HG02943 (cell line): Measurements from ENCODE around the gene STX8.
"Not testable (repeated sequence)": the region's sequence is repeated elsewhere in the genome, so short reads cannot be mapped to it uniquely, and the experiment has no call there.

ENCODE experiments used
- ATAC-seq: cut with Tn5 transposase; IDR thresholded peaks from one replicate; pipeline ENCODE4 v1.9.1; 2021; ENCODE audit warnings: mild to moderate bottlenecking, low read depth, moderate library complexity; ENCODE audit not compliant: unreplicated experiment

Gene STX8

DNA sequence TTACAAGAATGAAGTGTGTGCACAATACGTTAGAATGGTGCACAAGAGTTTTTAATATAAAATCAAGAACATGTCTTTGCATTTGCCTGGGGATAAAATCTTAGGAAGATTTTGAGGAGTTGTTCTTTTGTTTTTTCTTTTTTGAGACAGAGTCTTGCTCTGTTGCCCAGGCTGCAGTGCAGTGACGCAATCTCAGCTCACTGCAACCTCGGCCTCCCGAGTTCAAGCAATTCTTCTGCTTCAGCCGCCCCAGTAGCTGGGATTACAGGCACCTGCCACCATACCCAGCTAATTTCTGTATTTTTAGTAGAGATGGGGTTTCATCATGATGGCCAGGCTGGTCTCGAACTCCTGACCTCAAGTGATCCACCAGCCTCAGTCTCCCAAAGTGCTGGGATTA lies 128.3 kb downstream of the STX8 start:
- ATAC-seq, result not testable (repeated sequence)

GRCh38 chr17:9446528-9446927 lies 129.1 kb downstream of the STX8 start:
- no peak for ATAC-seq

- no peak for ATAC-seq
These were observed 130.2 kb downstream of the STX8 start for GRCh38 chr17:9445424-9445823.

DNA sequence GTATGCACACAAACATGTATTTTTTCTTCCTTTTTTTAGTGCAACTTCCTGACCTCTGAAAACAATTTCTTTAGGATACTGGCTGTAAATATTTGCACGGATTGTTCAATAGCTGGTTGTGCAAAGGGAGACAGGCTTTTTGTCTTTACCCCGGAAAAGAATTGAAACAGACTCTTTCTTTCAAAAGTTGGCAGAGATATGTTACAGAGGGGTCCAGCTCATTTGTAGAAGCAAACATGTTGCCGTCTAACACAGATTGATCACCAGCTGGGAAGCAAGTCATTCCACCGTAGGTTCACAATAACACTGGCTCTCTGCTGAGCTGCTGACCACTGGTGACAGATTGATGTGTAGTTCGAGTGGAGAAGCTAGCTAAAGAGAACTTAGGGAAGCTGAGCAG lies 130.9 kb downstream of the STX8 start:
- ATAC-seq, result no peak

- no peak for ATAC-seq
These were observed 131.8 kb downstream of the STX8 start for GRCh38 chr17:9443811-9444210.

DNA sequence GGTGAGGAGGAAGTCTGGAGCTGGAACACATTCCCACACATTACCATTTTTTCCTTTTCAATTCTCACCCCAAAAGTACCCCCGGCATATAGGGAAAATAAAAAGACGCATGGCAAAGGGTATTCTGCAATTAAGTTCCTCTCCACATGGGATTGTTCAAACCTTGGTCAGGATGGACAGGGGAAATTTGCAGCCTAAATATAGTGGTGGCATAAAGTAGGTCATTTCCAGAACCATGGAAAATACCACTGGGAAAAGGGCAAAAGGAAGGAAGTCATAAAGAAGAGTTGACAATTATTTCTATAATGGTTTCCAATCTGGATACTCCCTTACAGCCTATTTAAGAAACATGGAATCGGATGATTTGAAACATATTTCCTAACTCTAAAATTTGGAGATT lies 135.8 kb downstream of the STX8 start:
- ATAC-seq, result no peak

DNA sequence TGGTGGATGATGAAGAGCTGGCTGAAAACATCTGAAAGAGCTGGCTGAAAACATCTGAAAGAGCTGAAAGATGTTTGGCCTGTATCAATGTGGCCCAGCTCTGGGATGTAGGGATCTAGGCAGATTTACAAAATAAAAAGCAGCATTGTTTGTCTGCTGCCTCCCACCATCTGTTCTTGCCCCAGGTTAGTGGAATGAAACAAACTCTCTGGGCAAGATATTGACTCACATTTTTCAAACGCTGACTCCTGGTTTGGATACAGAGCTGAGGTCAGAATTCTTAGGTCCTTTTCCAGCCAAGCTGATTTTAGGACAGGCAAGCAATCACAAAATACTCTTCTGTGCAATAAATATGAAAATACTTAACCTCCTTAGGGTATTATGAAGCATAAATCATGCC lies 139.0 kb downstream of the STX8 start:
- ATAC-seq, result no peak

DNA sequence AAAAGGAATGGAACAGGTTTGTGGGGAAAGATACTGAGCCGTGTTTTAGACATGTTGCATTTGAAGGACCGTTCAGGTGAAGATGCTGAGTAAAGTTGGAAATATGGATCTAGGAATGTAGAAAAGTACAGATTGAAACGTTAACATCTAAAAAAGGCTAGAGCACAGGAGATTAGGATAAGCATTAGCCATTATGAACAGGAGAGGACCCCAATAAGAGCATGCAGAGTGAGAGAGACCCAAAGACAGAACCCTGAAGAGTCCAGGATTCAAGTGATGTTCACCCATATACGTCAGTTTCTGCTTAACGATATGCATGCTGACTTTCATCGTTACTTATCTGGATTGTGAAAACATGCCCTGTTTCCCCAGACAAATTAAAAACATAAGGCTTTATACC lies 140.5 kb downstream of the STX8 start:
- ATAC-seq, result no peak

DNA sequence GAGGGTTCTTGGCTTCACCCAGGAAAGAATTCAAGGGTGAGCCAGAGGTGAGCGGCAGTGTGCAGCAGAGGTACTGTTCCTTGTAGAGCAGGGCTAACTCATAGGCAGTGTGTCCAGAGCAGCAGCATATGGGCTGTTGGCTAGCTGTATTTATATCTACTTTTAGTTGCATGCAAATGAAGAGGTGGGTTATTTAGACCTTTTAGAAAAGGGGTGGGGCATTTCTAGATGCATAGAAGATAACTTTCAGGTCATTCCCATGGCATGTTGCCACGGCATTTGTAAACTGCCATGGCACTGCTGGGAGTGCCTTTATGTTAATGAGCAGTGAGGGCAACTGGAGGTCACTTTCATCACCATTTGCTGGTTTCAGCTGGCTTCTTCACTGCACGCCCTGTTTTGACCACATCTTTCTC lies 141.0 kb downstream of the STX8 start:
- ATAC-seq, result no peak

DNA sequence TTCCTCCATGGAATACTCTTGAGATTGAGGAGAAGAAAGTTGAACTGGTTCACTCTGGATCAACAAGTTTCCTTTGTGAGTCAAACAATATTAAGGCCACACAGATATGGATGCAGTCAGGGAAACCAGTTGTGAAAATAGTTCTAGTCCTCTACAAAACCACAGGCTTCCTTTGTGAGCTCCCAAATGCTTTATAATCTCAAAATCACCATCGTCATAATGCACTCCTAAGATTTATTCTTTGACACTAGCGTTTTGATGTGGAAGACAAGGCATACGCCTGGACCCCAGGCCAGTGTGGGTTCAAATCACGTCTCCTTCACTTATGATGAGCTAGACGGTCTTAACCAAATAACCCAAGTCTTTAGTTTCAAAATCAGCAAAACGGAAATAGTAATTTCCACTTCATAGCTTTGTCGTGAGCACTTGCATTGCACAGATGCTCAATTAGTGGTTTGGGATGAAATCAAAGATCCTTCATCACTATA lies 142.6 kb downstream of the STX8 start:
- ATAC-seq, result no peak

DNA sequence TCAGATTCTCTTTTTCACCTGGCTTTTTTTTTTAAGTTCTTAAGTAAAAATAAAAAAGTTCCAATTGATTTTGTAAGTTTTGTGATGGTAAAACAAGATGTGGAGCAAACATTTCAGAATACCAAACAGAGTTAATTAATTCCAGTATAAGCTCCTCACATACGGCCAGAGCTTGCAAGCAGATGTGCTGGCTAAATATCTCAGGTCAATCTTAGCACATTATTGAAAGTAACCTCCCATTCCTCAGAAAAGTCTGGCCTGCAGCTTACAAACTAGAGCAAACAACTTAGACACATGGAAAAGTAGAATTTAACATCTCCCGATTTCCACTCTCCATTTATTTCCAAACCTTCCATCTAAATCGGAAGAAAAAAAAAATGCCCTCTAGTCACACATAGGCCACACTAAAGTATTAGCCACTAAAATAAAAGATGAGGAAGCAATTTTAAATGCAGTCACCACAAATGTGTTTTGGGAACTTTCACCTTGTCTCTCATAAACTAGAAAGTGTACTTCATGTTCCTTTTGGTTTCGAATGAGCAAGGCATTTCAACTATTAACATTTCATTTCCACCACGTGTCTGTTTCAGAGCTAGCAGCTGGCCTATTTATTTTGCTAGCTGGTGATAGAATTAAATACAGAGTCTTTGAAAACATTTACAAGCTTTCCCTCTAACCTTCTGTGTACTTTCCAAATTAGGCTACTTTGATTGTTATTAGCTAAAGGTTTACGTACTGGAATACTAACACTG lies 143.3 kb downstream of the STX8 start:
- no peak for ATAC-seq

- no peak for ATAC-seq
These were observed 144.0 kb downstream of the STX8 start for GRCh38 chr17:9431620-9432019.

DNA sequence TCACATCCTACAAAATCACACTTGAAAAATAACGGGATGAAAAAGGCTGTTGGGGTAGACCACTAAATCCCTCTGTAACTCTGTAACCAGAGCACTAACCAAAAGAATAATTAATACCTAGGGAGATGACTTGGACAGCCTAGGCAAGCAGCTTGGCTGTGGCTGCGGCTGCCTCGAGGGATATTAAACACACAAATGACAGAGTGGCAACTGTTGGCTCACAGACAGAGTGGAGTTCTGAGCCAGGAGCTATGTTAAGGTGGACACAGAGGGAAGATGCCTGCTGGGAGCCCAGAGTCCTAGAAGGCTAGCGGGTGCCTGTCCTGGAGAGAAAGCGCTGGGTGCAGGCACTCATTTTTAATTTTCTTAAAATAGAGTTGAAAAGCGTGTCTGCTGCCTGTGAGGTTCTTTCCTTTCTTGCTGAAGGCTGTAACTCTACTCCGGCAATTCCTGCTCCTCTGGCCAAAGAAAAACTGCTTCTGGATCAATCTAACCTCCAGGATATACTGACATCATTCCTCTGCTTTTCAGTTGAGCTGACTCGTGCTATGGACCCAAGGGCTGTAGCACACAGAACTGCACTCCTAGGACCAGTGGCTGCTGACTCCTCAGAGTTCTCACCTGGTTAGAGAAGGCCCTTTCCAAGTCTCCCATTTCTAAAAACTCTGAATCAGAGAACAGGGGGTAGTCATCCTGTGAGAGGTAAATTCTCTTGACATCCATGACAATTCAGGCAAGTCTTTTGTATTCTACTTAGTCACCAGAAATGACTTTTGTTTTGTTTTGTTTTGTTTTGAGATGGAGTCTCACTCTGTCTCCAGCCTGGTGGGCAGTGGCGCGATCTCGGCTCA lies 147.9 kb downstream of the STX8 start:
- ATAC-seq, result no peak

DNA sequence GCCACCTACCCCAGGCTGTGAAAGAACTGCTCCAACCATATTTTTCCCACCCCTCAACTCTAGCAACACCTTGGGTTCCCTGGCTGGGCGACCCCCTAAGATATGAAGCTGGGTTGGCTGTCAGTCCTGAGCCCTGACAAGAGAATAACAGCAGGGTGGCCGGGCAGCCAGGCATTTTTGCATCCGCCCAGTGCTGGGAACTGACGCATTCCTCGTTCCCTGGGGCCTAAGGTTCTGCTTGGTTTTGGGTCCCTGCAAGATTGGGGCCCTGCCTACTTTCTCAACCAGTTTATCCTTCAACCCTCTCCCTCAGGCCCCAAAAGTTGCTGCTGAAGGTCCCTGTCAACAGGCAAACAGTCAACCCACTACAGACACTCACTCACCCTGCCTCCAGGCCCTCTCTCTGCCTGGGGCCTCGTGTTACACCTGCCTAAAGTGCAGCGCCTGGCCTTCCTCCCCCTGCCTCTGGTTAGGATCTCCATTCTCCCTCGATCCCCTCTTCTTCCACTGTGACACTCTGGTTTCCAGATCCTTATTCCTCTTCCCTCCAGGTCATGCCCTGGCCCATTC lies 151.5 kb downstream of the STX8 start:
- ATAC-seq, result no peak

DNA sequence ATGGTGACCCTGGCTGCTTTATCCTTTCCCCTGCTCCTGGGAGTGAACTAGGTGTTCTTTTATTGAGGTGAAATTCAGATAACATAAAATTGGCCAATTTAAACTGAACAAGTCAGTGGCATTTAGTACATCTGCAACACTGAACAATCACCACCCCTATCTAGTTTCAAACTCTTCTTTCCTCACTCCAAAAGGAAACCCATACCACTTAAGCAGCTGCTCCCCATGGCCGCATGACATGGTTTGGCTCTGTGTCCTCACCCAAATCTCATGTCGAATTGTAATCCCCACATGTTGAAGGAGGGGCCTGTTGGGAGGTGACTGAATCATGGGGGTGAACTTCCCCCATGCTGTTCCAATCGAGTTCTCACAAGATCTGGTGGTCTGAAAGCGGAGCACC lies 154.1 kb downstream of the STX8 start:
- no peak for ATAC-seq

- ATAC-seq, result no peak
These were observed 155.6 kb downstream of the STX8 start for GRCh38 chr17:9419932-9420453.

GRCh38 chr17:9414471-9414870 lies 161.1 kb downstream of the STX8 start:
- ATAC-seq, result no peak

DNA sequence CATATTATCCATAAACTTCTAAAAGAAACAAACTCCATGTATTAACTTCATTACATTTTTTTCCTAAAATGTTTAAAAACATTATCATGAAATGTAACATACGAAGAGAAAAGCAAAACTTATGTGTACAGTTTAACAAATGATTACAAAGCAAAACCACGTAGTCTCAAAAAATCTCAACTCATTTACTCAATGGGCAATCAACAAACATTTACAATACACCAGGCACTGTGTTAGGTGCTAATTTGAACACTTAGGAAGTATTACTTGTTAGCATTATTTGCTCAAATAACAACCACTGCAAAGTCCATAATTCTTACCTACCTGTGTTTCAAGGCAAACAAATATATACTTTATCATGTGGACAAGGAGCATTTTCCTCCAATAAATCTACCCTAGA lies 164.9 kb downstream of the STX8 start:
- ATAC-seq, result no peak

DNA sequence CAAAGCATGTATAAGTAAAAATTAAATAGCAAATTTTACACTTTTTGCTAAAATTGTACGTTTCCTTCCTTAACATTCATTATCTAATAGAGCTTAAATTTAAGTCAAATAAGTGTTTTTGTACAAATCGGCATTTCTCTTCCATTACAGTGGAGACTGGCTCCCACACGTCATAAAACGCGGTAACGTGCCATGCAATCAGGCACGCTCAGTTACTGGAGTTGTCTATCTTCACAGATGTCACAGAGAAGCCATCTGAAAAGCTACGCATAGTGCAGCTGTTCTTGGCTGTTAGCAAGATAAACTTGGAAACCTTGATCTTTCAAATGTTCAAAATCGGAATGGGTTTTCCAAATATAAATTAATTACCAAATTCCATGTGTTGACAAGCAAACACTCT lies 165.3 kb downstream of the STX8 start:
- ATAC-seq, result no peak

DNA sequence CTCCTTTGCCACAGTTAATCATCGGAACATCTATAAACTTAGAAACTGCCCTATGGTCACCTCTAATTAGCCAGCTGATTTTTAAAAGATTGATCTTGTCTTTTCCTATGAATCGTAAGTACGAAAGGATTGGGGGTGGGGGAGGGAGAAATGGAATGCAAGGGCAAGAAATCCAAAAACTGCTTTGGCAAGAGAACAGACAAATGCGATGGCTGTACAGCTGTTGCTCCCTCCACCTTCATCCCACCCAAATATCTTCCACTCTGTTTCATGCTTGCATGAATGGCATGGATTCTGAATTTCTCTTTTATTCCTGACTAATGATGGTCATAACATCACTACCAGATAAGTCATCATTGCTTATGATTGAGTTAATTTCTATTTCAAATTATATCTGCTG lies 165.7 kb downstream of the STX8 start:
- no peak for ATAC-seq
